H4 (cell line): ENCODE data around the gene AK2. TPM values are rescaled to one million over a fixed set of nuclear protein-coding genes. Genes with fewer than 3 reads are reported as not detected.
A peak's percentile ranks its signal among the peaks of the same experiment; 100 is the strongest.
"Not testable (repeated sequence)": the region's sequence is repeated elsewhere in the genome, so short reads cannot be mapped to it uniquely, and the experiment has no call there.

Source experiments
- DNase-seq: peaks from one replicate; pipeline ENCODE4 v3.0.0-alpha.2; 2015; ENCODE audit warnings: low spot score
- total RNA-seq: library from RNA; depleted of rRNA; stranded (reverse); fragments of >200 nt; shearing (Covaris generic); gene quantifications from 2 replicates; pipeline ENCODE4 v1.2.3, GENCODE V29; 2014

The AK2 gene
- total RNA-seq, 1 experiment from 2014 or later, result 192 TPM

DNA sequence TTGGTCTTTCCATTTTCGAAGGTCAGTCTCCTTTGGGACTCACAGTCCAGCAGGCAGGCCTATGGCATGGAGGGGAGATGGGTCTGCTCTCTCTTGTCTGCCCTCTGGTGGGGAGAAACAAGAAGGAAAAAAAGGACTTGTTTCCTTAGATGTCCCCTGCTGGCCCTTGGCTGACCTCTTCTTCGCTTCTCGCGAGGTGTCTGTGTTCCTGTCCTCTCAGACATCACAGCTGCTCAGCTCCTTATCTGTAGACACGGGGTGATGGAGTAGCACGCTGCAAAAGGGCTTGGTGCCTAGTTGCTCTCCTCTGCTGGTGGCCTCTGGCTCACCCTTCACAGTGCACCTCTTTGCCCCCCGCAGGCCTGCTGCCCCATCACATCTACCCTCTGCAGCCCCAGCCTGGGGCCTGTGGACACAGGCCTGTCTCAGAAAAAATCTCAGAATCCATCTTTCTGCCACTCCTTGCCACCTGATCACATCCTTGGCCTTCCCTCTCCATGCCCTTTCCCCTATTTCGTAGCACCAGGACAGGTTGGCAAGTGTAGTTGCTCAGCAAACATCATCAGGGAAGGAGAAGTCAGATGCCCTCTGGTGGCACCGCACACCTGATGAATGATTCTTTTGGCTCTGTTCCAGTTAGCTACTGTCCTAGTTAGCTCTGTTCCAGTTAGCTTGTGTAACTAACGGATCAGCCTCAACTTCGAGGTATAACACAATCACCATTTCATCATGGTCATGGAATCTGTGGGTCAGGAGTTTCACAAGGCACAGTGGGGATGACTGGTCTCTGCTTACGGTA is 18.7 kb upstream of the AK2 start:
- peak; percentile 88 for DNase-seq

DNA sequence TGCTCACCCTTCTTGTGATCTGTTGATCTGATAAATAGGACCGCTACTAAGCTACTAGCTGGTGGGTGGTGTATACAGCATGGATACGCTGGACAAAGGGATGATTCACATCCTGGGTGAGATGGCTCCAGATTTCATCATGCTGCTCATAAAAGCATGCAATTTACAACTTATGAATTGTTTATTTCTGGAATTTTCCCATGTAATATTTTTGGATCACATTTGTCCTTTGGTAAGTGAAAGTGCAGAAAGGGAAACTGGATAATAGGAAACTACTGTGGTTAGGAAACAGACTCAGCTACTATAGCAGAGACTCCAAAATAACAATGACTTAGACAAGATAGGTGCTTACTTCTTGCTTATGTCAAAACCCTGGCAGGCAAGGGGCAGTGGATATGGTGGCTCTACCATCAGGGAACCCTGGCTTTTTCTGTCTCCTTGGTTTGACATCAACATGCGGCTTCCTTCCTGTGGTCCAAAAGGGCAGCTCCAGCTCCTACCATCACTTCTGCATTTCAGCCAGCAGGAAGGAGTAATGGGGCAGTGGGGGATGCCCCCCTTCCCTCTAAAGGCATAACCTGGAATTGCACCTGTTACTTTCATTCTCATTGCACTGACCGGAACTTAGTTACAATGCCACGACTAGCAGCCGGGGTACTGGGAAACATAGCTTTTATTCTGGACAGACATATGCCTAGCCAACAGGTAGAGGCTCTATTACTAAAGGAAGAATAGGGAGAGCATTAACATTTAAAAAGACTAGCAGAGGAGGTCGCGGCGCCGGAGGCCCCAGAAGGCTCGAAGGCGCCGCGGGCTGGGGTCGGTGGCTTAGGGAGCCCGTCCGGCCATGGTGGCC is 13.8 kb upstream of the AK2 start:
- peak; percentile 49 for DNase-seq

DNA sequence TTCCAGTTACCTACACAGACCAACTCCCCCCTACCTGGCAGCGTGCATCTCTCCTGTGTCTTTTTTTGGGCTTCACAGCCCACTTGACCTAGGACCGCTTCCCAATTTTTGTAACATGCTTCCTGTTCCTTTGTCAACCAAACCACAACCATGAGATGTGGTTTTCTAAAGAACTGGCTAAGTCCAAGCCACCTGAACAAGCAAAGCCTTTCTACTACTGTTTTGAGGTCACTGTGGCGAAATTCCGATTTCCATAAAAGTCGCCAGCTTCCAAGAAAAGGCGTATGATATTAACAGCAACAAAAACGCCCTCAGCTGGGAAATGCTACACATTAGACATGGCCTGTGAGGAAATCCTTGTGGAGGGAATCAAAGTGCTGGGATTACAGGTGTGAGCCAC is 12.7 kb upstream of the AK2 start:
- peak; percentile 21 for DNase-seq

DNA sequence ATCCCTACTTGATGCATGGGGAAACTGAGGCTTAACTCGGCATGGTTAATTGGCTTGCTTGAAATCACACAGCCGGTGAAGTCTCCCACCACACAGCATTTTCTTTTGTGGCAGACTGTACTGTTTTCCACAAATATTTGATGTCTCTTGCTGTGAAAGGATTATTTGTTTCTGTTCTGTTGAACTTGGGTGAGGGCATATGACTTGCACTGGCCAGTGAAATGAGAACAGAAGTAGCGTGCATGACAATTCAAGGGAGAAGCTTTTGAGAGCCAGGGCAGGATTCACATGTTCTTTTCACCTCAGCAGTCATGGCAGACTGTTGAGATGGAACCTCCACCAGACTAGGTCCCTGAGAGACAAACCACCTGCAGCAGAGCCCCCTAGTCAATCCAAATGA is 11.7 kb upstream of the AK2 start:
- no peak for DNase-seq

DNA sequence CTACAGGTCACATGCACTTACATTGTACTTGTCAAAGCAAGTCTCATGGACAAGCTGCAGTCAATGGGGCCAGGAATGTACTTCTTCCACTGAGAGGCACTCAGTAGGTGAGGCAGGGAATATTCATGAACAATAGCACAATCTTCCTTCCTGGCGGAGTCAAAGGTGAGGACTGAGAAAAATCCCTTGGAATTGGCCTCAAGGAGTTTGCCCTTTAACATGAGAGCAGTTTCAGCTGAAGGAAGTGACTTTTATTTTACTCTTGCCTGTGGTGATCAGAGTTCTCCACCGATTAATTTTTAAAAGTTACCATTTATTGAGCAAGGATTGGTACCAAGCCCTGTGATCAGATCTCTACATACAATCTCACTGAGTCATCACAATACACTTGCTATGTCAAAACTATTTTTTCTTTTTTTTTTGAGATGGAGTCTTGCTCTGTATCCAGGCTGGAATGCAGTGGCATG is 11.2 kb upstream of the AK2 start:
- DNase-seq, result no peak

DNA sequence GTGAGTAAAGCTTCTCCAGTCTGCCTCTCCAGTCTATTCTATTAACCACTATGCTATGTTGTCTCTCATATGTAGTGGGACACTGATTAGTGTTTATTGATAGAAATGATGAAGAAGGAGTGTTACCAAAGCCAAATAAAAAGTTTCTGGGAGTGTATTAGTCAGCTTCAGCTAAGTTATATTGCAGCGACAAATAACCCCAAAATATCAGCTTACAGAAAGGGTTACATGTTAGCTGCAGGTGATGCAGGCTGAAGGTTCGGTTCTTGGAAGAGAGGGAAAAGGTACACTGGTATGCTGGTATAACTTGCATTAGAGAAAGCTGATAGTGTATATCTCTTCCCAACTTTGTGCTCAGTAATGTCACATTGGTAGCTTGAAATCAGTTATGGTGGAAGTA is 10.6 kb upstream of the AK2 start:
- no peak for DNase-seq

DNA sequence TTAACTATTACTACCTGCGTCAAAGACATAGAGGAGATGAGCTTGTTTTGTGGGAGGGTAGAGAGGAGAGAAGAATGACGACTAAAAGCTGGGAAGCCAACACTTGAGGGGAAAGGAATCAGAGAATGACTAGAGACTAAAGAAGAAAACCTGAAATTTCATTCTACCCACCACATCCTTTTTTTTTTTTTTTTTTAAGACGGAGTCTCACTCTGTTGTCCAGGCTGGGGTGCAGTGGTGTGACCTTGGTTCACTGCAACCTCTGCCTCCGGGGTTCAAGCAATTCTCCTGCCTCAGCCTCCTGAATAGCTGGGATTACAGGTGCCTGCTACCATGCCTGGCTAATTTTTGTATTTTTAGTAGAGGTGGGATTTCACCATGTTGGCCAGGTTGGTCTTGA is 9.6 kb upstream of the AK2 start:
- DNase-seq, result not testable (repeated sequence)

DNA sequence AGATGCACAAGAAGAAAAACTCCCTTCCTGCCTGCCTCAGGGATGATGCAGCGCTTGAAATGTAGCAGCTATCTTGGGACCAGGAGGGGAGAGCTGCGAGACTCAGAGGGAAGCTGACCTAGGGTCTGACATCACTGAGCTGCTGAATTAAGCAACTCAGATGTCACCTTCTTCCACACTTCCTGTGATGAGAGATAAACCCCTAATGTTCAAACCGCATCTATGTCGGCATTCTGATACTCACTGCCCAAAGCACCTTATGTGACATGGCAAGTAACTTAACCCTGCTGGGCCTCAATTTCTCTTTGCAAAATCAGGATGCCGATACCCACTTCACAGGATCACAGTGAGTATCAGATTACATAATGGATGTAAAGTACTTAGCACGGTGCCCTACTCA is 9.1 kb upstream of the AK2 start:
- no peak for DNase-seq

DNA sequence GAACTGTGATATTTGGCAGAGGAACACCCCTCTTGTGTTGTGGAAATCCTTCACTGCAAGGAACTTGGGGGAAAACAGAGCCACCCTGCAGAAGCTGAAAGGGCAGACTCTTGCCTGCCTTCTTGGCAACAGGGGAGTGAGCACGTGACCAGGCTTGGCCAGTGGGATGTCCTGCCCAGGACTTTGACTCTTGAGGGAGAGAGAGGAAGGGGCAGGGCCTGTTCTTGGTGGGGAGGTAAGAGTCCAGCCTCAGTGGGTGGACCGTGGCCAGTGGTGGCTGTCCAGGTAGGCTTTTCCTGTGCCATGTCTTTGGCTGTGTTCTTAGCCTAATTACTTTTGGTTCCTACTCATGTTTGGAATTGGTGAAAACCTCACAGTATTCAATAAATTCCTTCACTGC is 8.6 kb upstream of the AK2 start:
- no peak for DNase-seq

DNA sequence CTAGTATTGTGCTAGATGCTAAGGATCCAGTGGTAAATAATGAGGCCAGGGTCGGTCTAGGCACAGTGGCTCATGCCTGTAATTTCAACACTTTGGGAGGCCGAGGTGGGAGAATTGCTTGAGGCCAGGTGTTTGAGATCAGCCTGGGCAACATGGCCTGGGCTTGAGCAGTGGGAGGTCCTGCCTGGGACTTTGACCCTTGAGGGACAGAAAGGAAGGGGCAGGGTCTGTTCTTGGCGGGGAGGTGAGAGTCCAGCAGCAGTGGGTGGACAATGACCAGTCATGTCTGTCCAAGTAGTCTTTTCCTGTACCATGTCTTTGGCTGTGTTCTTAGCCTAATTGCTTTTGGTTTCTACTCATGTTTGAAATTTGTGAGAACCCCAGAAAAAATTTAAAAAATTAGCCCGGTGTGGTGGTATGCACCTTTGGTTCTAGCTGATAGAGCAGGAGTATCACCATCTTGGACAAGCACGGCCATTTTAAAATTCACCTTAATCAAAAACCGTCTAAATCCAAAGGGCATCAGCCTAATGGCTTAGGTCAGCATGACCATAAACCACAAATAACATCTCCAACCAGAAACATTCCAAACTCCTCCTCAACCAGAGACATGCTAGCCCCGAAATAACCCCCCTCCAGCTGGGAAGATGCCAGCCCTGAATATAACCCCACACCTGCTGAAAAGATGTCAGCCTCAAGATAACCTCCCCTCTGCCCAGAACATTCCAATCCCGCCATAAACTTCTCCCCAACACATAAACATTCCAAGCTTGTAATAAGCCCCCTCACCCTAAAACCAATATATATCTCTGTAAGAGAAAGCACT is 6.8 kb upstream of the AK2 start:
- DNase-seq, result no peak

DNA sequence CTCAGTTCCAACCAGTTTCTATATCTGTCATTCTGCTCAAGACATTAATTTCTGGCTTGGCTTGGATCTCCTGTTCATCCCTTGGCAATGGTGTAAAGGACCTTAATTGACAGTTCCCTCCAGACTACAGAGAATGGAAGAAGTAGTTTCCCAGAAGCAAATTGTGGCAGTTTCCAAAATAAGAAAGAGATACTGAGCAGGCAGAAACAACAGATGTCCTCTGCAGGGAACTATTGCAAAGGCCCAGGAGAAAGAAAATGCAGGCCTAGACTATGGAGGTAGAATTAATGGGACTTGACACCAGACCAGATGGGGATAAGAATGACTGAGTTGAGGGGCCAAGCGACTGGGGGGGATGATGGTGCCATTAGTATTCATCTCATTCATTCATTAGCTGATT is 6.1 kb upstream of the AK2 start:
- no peak for DNase-seq

DNA sequence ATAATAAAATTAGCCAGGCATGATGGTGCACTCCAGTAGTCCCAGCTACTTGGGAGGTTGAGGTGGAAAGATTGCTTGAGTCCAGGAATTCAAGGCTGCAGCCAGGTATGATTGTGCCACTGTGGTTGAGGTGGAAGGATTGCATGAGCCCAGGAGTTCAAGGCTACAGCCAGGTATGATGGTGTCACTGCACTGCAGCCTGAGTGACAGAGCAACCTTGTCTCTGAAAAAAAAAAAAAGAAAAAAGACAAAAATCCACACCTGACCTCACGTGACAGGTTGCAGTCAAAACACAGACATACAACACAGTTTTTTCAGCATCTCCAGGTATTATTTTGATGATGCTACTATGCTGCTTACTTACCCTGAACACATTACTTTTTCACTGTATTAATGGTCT is 4.3 kb upstream of the AK2 start:
- DNase-seq, result no peak

DNA sequence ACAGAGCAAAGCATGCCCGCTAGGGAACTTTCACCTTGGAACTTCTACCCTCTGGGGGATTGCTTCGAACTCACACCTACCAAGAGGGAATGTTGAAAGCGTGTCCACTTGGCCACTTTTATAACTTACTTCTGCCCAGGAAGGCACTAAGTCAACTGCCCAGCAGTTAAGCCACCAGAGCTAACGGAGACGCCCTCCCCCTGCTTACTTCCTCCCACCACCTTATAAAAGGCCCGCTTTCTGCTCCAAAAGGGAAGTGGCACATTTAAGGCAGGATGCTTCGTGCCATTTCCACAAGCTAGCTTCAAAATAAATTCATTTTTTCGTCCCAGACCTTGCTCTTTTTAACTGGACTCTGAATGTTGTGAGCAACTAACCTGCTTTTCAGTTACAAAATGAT is 3.2 kb upstream of the AK2 start:
- no peak for DNase-seq

DNA sequence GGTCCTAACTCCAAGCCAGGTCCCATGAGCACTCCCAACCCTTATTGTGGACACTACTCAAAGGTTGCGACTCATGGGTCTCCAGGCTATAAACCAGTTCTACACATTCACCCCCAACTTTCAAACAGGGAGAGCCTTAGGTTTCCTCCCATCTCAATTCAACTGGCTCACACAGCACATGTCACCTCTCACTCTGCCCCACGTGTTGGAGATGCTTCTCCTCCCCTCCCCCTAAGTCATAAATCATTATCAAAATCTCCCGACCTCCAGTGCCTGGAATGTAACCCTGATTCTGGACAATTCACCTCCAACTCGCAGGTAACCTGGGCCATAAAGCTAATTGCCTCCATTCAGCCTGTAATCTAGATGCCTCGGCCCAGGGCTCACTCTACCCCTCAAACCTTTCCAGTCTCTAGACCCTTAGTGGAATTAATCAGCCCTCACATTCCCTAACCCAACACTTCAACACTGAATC is 595 bp downstream of the AK2 start:
- DNase-seq, result no peak

DNA sequence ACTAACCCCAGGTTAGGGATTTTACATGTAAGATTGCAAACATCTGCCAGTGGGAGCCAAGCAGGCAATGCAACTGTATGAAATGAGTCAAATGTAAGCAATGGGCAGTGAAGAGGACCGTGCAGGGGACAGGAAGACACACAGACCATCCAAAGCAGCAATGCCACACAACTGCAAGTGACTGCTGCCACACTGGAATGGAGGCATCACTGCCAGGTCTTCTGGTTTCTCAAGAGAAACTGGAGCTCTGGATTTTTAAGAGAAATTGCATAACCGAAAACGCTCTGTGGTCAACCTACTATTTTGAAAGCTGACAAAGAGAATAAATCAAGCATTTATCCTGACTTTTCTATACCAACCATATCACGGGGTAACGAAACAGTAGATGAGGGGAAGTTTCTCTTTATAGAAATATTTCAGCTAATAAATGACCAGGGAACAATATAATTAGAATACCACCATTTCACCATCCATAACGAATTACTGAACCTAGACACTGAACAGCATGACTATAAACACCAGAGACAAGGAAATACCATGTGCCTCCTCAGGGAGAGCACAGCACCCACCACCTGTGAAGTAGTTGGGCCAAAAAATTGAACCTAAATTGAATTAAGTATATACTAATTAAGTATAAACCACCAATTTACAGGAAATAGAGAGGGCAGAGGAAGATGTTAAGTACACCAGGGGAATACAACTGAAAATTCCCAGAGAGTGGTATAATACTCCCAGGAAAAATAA is 4.4 kb downstream of the AK2 start:
- peak; percentile 43 for DNase-seq

DNA sequence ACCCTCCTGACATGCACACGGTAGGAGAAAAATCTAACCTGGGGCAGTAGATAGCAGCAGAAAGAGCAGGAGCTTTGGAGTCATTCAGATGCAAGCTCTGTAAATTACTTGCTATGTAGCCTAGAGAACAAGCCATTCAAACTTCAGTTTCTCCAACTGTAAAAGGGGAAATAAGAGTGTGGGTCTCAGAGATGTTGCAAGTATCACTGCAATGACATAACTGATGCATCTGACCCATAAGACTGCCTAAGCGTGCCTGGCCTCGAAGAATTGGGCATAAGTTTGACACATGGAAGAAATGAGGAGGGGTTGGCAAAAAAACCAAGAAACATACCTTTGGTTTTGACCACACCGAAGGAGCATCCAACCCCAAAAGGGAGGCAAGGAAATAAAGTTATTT is 5.2 kb downstream of the AK2 start:
- no peak for DNase-seq

DNA sequence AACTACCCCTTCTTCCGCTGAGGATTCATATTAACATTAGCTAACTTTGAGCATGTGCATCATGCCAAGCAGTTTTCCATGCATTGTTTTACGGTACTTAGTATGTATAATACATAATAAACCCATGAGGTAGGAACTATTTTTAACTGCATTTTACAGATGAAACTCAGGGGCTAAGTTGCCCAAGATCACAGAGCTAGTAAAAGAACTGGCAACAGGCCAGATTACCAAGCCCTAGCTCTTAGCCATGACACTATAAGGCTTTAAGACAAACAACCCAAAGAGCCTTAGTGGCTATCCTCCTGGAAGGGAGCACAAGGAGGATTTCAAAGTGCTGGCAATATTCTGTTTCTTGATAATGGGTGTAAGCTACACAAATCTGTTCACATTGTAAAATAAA is 6.1 kb downstream of the AK2 start:
- DNase-seq, result no peak

DNA sequence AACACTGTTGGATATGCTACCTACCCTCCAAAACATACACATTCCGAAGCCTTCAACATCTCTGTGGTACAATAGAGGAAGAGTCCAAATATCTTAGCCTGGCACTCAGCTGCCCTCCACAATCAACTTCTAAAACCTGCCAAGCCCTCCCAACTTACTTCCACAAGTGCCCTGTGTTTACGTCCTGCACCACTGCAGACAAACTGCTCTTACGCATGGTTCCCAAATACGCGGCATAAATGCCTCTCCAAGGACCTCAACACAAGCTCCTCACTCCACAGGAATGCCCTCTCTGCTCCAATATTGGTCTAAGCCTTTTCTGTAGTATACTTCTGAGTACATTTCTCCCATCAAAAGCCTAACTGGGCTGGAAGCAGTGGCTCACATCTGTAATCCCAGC is 6.8 kb downstream of the AK2 start:
- no peak for DNase-seq

DNA sequence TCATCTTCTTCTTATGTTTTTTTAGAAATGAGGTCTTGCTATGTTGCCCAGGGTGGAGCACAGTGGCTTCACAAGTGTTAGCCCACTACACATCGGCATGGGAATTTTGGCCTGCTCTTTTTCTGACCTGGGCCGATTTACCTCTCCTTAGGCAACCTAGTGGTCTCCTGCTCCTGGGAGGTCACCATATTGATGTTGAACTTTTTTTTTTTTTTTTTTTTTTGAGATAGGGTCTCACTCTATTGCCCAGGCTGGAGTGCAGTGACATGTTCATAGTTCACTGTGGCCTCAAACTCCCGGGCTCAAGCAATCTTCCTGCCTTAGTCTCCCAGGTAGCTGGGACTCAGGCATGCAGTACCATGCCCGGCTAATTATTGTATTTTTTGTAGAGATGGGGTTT is 7.5 kb downstream of the AK2 start:
- DNase-seq, result no peak

DNA sequence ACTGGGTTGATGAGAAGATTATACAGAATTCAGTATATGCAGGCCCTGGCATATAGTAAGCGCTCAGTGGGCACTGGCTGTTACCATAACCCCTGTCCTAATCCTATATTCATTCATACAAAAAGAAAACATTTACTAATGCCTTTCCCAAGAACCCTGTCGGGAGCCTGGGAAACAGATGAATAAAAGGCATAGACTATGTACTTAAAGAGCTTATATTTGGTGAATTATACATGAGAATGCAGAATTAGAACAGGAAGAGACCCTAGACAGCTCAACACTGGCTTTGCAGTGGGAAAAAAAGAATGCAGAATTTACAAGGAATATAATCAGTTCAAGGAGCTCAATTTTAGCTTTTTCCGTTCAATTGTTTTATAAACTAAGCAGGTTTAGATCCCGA is 10.9 kb downstream of the AK2 start:
- DNase-seq, result no peak

DNA sequence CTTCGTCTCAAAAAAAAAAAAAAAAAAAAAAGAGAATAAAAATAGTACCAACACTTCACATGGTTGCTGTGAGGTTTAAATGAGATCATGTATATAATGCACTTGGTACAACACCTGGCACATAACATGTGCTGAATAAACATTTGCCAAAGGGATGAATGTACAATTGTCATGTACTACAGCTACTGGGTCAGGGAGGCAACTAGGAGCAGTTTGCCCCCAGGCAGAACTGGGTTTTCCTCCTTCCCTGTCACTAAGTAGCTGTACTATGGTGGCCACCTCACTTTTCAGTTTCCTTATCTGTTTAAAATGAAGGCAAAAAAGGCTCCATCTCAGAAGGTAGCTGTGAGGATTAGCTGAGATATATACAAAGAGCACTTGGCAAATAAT is 11.5 kb downstream of the AK2 start:
- DNase-seq, result no peak
